Measurements from ENCODE around the gene METTL26. TPM values are rescaled to one million over a fixed set of nuclear protein-coding genes. Genes with fewer than 3 reads are reported as not detected.

METTL26 gene
- total RNA-seq, 1 experiment from 2014 or later, result 132 TPM

DNA sequence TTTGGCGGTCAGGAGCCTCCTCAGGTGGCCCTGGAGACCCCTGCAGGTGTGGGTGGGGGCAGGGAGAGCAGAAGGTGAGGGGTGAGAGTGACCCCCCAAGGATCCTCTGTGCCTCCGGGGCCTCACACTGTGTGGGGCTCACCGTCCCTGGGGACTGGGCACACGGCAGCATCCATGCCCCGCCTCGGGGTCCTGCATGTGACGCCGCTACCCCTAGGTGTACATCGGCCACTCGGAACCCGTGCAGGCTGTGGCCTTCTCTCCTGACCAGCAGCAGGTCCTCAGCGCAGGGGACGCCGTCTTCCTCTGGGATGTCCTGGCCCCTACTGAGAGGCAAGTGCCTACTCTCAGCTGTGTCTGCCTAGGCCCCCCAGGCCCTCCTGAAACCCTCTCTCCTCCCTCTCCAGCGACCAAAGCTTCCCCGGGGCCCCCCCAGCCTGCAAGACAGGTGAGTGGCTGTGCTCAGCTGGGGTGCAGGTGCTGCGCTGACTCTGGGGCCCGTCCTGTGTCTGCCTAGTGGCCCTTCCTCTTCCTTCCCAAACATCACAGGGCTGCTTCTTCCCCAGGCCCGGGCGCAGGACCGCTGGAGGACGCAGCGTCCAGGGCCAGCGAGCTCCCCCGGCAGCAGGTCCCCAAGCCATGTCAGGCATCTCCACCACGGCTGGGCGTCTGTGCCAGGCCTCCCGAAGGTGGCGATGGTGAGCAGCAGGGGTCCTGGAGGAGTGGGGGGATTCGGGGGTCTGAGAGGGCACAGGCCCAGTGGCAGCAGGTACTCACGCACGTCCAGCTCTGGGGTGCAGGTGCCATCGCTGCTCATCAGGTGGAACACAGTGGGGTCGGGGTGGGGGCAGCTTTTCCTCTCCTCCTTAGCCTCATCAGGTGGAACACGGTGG, 22.8 kb upstream of the METTL26 start:
- DNase-seq (ENCODE audit: low read depth), result no peak

DNA sequence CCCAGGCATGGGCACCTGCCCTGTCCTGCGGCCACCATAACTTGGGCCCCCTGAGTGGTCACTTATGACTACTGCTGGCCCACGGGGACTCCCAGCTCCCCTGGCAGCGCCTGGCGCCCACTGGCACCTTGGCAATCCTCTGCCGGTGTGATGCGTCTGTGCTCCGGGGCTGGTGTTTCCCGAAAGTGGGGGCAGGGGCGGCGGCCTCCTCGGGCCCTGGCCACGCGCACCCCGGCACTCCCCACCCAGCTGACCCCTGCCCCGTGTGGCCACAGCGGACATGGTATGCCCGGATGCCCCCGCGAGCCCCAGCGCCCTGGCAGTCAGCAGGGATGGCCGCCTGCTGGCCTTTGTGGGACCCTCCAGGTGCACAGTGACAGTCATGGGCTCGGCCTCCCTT, 21.4 kb upstream of the METTL26 start:
- DNase-seq (ENCODE audit: low read depth), result no peak

DNA sequence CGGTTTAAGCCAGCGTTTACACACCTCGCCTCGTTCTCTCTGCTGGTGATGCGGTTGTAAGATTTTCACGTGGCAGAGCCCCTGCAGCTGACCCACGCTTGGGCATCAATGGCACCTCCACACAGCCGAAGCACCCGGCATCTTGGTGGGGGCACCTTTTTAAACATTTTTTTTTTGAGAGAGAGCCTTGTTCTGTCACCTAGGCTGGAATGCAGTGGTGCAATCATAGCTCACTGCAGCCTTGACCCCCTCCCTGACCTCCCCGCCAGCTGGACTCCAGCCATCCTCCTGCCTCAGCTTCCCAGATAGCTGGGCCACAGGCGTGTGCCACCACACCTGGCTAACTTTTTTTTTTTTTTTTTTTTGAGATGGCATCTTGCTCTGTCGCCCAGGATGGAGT, 17.9 kb upstream of the METTL26 start:
- DNase-seq (ENCODE audit: low read depth), result no peak

DNA sequence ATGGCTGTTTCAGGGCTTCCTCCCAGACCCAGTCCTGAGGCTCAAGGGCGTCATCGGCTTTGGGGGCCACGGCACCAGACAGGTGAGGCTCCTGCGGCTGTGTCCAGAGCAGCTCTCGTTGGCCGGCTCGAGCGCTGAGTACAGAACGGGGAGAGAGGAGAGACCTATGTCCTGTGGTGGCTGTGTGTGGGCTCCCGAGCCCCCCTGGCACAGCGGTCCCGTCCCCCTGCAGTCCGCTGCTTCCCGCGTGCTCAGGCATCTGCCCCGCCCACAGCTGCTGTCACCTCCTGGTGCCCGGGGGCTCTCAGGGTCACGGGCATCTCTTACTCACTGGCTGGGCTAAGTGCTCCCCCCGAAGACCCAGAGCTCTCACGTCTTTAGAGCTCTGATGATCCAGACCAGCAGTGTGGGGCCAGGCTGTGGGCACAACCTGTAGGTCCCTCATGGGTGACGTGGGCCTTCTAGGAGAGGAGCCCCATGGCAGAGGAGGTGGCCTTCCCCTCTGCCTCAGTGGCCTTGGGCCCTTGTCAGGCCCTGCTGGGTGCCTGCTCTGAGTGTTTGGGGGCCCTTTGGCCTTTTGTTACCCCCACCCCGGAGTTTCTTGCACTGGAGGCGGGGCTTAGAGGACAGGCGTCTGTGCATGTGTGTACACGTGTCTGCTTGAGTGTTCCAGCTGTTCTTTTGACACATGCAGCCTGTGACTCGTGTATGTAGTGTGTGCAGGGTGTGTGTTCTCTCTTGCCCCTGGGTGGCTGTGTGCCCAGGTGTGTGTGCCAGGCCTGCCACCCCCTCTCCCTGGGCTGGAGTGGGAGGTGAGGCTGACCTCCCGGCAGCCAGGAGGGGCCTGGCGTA, 16.6 kb upstream of the METTL26 start:
- DNase-seq (ENCODE audit: low read depth), result no peak

DNA sequence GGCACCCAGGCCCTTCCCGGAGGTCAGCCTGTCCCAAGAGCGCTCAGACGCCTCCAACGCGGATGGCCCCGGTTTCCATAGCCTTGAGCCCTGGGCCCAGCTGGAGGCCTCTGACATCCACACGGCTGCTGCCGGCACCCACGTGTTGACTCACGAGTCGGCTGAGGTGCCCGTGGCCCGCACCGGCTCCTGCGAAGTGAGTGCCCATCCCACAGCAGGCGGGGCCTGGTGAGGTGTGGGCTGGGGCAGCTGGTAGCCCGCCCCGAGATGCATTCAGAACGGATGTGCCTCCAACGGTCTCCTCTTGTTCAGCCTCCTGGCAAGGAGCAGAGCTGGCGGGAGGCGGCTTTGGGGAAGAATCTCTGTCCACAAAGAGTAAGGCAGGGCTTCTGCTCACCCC, 15.7 kb upstream of the METTL26 start:
- DNase-seq (ENCODE audit: low read depth), result no peak

DNA sequence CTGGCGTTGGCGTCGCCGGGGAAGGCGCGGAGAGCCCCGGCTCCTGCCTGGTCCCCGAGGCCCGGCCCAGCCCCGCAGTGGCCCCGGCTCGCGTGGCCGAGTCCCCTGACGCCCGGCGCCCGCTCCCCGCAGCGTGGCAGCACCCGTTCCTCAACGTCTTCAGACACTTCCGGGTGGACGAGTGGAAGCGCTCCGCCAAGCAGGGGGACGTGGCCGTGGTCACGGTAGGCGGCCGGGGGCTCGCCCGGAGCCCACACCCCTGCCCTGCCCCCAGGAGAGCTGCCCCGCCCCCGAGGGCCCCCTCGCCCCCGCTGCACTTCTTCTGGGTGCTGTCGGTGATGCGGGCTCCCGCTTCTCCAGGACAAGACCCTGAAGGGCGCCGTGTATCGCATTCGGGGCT, 13.5 kb upstream of the METTL26 start:
- no peak for DNase-seq (ENCODE audit: low read depth)

DNA sequence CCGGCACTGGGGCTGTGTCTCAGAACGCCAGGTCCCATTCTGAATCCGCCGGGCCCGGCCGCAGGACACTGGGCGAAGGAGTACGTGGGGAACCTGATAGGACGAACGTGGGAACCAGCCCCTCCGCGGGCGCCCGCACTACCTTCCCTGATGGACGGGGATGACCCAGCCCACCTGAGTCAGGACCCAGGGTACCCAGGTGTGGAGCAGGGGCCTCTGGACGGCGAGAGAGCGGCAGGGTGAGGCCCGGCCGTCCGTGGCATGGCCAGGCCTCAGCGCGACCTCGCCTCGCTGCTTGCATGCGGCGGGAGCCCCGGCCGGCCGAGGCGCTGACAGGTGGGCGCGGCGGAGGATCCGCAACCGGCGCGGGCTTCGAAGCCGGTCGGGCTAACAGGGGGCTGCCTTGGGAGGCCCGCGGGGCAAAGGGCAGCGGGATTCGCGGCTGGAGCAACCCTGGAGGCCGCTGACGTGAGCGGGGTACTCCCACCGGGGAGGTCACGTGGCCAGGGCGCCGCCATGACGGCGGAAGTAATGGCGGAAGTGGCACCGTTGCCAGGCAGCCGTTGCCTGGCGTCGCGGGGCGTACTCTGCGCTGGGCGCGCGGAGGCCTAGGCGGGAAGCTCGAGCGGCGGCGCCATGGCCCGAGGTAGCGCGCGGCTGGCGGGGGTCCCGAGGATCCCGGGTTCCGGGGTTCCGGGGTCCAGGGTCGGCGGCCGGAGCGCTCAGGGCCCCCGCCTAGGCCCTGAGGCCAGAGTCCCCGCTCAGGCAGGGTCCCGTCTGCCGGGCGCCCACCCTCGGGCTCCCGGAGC, 12.9 kb upstream of the METTL26 start, which contains the start of gene WDR90:
Gene WDR90 (plus strand): TSS at position 585 of the 809 bp plus-strand sequence. CDS start 52 bp downstream, at position 637.
- peak; percentile 85 for DNase-seq (ENCODE audit: low read depth)

DNA sequence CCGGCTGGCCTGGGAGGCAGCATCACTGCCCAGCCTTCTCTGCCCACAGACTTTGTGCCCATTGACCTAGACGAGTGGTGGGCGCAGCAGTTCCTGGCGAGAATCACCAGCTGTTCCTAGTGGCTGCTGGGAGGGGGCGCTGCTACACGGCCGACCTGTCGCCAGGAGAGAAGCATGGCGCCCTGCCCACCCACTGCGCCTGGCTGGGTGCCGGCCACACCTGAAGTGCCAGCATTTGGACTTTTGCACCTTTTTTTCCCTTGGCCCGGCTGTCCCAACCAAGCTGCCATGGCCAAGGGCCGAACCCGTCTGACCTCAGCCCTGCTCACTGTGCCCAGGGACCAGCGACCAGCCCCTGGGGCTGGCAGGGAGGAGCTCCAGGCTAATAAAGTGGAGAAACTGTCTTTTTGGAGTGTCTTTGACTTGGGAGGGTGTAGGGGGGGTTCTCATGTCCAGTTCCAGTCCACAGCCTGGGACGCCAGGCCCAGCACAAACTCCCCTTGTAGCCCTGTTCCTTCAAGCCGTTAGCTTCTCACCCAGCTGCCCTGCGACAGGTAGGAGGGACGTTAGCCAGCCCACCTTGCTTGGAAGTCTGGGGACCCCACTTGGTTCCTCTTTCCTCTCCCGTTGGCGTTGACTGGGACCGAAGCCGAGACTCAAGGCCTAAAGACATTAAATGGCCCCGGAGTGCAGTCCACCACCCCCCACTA, 12.1 kb upstream of the METTL26 start:
- peak; percentile 51 for DNase-seq (ENCODE audit: low read depth)

DNA sequence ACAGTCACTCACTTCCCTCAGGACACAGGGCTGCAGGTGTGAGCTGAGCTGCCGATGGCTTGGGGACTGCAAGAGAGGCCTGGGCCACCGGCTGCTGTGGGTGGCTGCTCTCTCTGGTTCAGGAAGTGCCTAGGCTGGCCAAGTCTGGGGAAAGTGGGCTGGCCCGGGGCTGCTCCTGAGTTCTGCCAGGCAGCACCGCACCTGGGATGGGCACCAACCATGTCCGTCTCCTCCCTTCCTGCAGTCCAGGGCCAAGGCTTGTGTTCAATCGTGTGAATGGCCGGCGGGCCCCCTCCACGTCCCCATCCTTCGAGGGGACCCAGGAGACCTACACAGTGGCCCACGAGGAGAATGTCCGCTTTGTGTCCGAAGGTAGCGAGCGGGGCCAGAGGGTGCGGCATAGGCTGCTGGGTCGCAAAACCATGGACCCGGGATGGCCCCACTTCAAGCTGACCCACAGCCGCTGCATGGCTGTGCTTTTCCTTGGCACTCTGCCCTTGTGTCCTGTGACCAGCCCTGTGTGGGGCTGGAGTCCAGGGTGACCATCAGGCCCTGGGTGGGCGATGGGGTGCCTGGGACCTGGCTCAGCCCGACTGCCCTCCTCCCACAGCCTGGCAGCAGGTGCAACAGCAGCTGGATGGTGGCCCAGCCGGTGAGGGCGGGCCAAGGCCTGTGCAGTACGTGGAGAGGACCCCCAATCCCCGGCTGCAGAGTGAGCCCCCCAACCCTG, 11.2 kb upstream of the METTL26 start:
- no peak for DNase-seq (ENCODE audit: low read depth)

DNA sequence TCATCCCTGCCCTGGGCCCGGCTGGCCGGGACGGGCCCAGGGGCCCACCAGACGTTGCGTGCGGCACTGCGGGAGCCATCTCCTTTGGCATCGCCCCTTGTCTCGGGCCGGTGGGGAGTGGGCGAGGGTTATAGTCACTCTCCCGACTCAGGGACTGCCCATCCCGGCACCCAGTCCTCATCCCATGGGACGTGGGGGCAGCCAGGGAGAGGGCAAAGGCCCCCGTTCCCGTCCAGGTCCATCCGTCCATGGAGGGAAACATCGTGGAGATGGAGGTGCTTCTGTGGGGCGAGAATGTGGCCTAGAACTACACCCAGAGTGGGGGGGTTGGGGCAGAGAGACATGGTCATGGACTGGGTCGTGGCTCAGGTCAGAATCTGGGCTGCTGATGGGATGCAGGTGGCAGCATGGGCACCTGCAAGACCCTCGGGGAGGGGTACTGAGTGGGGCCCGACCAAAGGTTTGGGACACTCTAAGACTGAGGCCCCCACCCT, 10.6 kb upstream of the METTL26 start:
- no peak for DNase-seq (ENCODE audit: low read depth)

DNA sequence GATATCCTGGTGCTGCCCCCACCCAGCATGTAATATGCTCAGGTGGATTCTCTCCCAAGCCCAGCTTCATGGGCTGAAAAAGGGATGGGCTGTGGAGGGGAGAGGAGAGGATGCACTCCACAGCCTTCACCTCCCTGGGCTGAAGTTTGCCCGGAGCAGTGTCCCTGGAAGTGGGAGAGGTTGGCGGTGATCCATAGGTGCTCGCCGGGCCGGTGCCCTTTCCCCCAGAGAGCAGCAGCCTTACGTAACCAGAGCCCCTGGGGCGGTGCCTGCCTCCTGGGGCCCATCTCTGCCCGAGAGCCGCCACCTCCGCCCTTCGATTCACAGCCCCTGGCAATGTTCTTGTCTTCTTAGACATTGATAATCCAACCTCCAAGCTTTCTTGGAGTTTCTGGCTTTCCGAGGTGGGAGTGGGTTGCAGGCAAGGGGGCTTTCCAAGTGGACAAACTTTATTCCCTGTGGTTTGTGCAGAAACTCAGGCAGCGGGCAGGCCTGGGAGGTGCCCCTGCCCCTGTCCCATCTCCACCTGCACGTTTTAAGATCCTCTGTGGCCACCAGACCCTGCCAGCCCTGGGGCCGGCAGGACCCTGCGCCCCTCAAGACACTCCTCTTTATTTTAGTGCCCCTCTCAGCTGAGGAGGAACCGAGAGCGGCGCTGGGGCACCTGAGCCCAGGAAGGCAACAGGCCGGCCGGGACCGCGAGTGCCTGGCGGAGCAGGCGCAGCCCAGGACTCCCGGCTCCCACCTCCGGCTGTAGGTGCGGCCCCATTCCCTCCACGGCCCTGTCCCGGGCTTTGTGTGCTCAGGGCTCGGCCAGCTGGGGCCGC, 10.0 kb upstream of the METTL26 start:
- DNase-seq (ENCODE audit: low read depth), result no peak

DNA sequence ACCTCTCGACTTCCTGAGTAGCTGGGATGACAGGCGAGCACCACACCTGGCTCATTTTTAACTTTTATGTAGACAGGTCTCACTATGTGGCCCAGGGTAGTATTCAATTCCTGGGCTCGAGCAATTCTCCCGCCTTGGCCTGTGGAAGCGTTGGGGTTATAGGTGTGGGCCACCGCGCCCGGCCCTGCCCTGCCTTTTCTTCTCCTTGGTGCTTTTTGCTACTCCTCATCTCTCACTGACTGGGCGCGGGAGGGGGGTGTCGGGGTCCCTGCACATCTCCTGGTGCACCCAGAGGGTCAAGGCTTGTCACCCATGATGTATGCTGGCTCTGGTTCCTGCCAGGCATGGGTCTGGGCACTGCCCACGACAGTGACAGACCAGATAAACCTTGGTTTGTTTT, 8.5 kb upstream of the METTL26 start:
- no peak for DNase-seq (ENCODE audit: low read depth)

DNA sequence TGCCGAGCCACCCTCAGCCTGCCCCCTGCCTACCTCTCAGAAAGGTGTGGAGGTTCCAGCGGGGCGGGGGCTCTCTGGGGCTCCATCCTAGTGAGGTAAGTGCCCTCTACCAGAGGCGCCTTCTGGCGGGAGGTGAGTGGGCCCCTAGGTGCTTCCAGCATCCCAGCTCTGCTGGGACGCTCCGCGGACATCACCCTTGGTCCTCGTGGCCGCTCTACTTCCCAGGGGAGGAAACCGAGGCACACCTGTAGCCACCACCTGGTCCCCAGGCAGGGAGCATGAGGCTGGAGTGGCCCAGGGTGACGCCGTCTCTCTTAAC, 6.9 kb upstream of the METTL26 start:
- DNase-seq (ENCODE audit: low read depth), result no peak

DNA sequence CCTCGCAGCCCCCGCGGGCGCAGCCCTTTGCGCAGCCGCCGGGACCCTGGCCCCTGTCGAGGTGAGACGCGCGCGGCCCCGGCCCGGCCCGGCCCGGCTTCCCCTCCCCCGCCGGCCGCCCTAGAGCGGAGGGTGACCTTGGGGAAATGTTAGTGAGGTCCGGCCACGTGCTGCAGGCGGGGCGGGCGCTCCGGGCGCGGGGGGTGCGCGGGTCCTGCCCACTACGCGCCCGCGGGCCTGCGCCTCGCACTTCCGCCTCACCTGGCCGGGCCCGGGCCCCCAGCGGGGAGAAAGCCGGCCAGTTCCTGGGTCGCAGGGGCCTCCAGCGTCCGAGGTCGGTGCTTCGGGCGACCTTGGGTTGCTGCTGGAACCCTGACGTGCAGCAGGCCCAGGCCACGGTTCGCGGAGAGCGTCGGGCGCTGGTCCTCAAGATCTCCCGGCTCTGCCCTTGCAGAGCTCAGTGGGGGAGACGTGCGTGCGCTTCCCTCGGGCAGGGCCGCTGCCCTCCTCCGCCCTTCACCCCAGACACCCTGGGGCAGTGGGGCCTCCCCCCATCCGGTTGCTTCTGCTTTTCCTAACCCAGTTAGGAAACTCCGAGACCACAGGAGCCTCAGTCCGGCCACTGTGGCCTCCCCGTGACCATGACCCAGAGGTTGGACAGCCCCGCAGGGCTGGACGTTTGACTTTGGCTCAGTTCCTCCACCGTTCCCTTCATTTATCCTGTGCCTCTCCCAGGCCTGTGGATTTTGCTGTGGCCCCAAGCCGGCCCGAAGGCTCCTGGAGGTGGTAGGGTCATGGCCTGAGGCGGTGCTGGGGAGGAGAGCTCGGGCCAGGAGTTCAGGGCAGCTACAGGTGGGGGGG, 6.3 kb upstream of the METTL26 start:
- no peak for DNase-seq (ENCODE audit: low read depth)

DNA sequence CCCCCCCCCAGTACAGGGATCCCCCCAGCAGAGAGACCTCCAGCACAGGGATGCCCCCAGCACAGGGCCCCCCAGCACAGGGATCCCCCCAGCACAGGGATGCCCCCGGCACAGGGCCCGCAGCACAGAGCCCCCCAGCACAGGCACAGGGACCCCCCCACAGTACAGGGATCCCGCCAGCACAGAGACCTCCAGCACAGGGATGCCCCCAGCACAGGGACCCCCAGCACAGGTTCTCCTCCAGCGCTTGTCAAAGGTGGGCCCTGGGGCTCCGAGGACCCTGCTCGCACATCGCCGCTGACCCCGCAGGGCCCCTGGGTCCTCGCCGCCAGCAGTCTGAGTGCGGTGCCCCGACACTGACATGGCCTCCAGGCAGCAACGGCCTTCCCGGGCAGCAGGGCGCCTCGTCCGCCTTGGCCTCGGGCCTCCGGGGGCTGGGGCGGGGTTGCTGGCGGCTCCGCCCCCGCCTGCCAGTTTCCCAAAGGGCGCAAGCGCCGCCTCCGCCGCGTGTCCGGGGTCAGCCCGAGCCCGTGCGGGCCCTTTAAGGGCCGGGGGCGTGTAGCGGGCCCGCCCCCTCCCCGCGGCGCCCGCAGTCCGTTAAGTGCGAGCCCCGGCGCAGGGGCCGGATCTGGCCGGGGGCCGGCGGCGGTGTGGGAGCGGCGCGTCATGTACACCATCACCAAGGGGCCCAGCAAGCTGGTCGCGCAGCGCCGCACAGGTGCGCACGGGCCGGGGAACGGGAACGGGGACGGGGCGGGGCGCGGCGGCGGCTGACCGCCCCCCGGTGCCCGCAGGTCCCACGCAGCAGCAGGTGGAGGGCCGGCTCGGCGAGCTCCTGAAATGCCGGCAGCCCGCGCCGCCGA, 5.5 kb upstream of the METTL26 start, which contains the start of gene MCRIP2:
Gene MCRIP2 (plus strand): TSS at position 503 of the 863 bp plus-strand sequence. CDS start 164 bp downstream, at position 667.
- peak; percentile 71 for DNase-seq (ENCODE audit: low read depth)

DNA sequence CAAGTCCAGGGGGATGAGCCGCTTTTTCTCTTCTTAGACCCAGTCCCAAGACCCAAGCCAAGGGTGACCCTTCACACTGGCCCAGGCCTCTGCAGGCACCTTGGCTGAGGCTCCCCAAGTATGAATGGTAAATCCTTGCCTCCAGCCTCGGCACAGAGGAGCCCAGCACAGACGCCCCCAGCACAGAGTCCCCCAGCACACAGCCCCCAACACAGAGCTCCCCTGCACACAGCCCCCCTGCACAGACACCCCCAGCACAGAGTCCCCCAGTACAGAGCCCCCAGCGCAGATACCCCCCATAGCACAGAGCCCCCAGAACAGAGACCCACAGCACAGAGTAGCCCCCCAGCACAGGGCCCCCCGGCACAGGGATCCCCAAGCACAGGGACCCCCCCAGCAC, 4.5 kb upstream of the METTL26 start:
- DNase-seq (ENCODE audit: low read depth), result no peak

DNA sequence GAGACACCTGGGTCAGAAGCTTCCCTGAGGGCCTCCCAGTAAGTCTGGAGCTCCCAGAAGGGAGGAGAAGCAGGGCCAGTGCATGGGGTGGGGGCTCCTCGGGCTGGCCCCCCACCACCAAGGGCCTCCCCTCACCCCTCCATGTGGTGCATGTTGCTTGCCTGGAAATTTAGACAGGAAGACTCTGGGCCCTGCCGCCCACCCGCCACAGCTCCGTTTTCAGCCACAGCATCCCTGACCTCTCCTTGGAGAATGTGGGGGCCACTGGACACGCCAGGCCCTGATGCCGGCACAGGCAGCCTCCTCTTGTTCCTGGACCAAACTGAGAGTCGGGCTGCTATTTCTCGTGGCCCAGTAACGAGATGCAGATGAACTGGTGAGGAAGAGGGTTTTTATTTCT, 2.7 kb upstream of the METTL26 start:
- no peak for DNase-seq (ENCODE audit: low read depth)
